Neural cell (in vitro differentiated cells): ENCODE results near the gene DAPK2.

ENCODE experiments used
- CTCF ChIP-seq: fragments of 450-650 bp; IDR thresholded peaks from 2 replicates; pipeline ENCODE4 v1.5.1; 2014; ENCODE audit warnings: antibody characterized with exemption, mild to moderate bottlenecking, moderate library complexity; ENCODE audit not compliant: poor library complexity, severe bottlenecking
- EP300 ChIP-seq: fragments of 450-650 bp; conservative IDR thresholded peaks from 2 replicates; pipeline ENCODE4 v1.6.1; 2014; ENCODE audit warnings: antibody characterized with exemption, mild to moderate bottlenecking, moderate library complexity; ENCODE audit not compliant: poor library complexity, severe bottlenecking
- EZH2 ChIP-seq: fragments of 200-600, 300-800 bp; shearing (Covaris generic), sonication (generic); IDR thresholded peaks from 2 replicates; pipeline ENCODE4 v1.6.1; 2014; ENCODE audit warnings: antibody characterized with exemption, low read length, borderline replicate concordance, mild to moderate bottlenecking; ENCODE audit not compliant: insufficient read depth, poor library complexity, severe bottlenecking
- MXI1 ChIP-seq: fragments of 450-650 bp; conservative IDR thresholded peaks from 2 replicates; pipeline ENCODE4 v1.6.1; 2014; ENCODE audit warnings: antibody characterized with exemption, mild to moderate bottlenecking; ENCODE audit not compliant: poor library complexity, severe bottlenecking
- POLR2AphosphoS5 ChIP-seq: IDR thresholded peaks from 2 replicates; pipeline ENCODE4 v1.6.1; 2012
- RAD21 ChIP-seq: fragments of 450-650 bp; conservative IDR thresholded peaks from 2 replicates; pipeline ENCODE4 v1.6.1; 2014; ENCODE audit warnings: antibody characterized with exemption, mild to moderate bottlenecking, moderate library complexity
- REST ChIP-seq: IDR thresholded peaks from 2 replicates; pipeline ENCODE4 v1.6.1; 2012; ENCODE audit warnings: borderline replicate concordance
- SMC3 ChIP-seq: fragments of 450-650 bp; conservative IDR thresholded peaks from 2 replicates; pipeline ENCODE4 v1.6.1; 2014; ENCODE audit warnings: antibody characterized with exemption, mild to moderate bottlenecking, moderate library complexity; ENCODE audit not compliant: poor library complexity
- TAF1 ChIP-seq: IDR thresholded peaks from 2 replicates; pipeline ENCODE4 v1.6.1; 2012; ENCODE audit warnings: low read depth

GRCh38 chr15:64004056-64004455 lies 42.2 kb downstream of the DAPK2 start:
- TF ChIP-seq CTCF (no peak), EP300 (no peak), POLR2AphosphoS5 (no peak), EZH2 (no peak), RAD21 (no peak), TAF1 (no peak), REST (no peak), SMC3 (no peak), MXI1 (no peak)
